Activated CD4-positive, alpha-beta T cell treated with anti-CD3 and anti-CD28 coated beads, Interleukin-2, amount 50 U/mL, for 24 hours (primary cell): ENCODE measurements around the gene SMIM22.
"Not testable (repeated sequence)": the region's sequence is repeated elsewhere in the genome, so short reads cannot be mapped to it uniquely, and the experiment has no call there.

ENCODE experiments used
- DNase-seq, 2 donors: peaks; one replicate each; pipeline ENCODE4 v3.0.0-alpha.2; 2020; ENCODE audit warnings: low read depth in 1 of 2, low spot score in 1 of 2

Gene SMIM22

DNA sequence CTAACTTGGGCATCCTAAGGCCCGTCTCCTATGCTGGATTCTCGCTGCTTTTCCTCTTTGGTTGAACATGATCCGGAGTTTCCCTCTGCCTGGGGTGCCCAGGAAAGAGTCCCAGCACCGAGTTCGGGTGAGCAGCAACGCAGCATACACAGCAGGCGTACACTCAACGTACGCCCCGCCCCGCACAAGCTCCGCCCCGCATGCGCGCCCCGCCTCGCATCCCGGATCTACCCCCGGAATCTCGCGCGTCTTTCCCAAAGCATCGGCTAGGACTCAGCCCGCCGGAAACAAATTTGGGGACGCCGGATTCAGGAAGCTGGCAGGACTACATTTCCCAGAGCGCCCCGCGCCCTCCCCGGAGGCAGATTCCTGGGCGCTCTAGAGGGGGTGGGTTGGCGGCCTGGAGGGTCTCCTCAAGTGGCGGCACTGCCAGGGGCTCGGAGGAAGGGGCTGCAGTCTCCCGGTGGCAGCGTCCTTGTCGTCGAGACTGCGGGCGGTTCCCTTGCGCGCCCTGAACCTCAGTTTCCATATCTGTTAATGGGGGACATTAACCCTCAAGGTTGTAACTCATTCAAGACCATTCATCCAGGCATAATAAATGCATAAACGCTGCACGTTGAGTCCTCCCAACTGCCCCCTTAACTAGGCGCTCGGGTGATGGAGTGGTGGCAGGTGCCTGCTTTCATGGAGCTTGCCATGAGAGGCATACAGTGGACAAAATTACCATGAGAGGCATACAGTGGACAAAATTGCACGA lies 26.4 kb upstream of the SMIM22 start:
- peak; percentile 70 to 84 for DNase-seq

DNA sequence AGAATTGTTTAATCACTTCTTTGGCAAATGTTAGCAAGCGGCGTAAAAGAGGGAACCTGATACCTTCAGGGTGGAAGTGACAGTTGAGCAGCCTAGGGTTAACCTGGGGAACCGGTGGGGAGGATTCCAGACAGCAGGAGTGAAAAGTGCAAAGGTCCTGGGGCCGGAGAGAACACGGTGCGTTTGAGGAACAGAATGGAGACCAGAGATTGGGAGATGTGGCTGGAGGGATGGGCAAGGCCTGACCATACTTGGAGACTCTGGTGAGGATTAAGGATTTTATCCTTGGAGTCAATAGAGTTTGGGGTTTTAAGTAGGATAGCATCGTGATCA lies 25.9 kb upstream of the SMIM22 start:
- DNase-seq, result no peak

- no peak for DNase-seq
Measured at GRCh38 chr16:4771646-4772045, 23.5 kb upstream of the SMIM22 start.

GRCh38 chr16:4772351-4772750 lies 22.8 kb upstream of the SMIM22 start:
- DNase-seq, result no peak

DNA sequence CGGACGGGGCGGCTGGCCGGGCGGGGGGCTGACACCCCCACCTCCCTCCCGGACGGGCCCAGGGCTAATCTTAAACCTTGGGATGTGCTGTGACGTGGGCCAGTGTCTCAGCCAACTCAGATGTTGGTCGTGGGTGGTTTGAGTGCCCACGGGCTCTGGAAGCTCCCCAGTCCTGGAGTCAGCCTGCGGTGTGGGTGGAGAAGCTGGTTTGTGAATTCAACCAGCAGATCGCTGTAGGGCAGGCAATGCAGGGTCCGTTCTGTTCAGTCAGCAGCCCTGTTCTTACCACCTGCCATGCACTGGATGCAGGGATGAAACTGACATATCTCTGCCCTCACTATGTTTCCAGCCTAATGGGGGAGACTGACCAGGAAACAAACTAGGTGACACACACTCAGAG lies 20.2 kb upstream of the SMIM22 start:
- DNase-seq, result no peak

- no peak for DNase-seq
Measured at GRCh38 chr16:4776141-4776705, 18.9 kb upstream of the SMIM22 start.

GRCh38 chr16:4777339-4778049 lies 17.7 kb upstream of the SMIM22 start:
- no peak for DNase-seq

- no peak for DNase-seq
Measured at GRCh38 chr16:4778050-4778392, 17.1 kb upstream of the SMIM22 start.

GRCh38 chr16:4780235-4780634 lies 14.9 kb upstream of the SMIM22 start:
- no peak for DNase-seq

GRCh38 chr16:4783251-4783950 lies 11.8 kb upstream of the SMIM22 start:
- no peak for DNase-seq

GRCh38 chr16:4783951-4784336 lies 11.2 kb upstream of the SMIM22 start:
- DNase-seq, result no peak

DNA sequence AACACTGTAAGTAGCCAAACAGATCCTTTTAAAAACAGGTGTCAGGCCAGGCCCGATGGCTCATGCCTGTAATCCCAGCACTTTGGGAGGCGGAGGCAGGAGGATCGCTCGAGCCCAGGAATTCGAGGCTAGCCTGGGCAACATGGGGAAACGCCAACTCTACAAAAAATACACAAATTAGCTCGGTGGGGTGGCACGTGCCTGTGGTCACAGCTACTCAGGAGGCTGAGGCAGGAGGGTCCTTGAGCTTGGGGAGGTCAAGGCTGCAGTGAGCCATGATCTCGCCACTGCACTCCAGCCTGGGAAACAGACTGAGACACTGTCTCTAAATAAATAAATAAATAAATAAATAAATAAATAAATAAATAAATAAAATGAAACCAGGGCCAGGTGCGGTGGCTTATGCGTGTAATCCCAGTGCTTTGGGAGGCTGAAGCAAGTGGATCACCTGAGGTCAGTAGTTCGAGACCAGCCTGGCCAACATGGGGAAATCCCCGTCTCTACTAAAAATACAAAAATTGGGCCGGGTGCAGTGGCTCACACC lies 10.7 kb upstream of the SMIM22 start:
- not testable (repeated sequence) for DNase-seq

GRCh38 chr16:4785758-4786433 lies 9.3 kb upstream of the SMIM22 start:
- no peak for DNase-seq

DNA sequence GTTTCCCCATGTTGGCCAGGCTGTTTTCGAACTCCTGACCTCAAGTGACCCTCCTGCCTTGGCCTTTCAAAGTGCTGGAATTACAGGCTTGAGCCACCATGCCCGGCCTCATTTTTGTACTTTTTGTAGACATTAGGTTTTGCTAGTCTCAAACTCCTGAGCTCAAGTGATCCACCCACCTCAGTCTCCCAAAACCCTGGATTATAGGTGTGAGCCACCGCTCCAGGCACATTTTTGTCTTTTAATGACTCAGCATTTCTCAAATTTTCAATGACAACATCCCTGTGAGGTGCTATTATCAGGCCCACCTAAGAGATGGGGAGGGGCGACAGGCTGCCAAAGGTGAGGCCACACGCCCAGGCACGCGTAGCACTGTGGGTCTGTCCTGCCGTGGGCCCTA lies 8.1 kb upstream of the SMIM22 start:
- DNase-seq, result no peak

GRCh38 chr16:4787627-4788482 lies 7.3 kb upstream of the SMIM22 start, which contains the start of gene SEPTIN12:
Gene SEPTIN12 (minus strand): TSS chr16:4788345. CDS start chr16:4787645, 700 bp downstream.
- DNase-seq, result no peak

DNA sequence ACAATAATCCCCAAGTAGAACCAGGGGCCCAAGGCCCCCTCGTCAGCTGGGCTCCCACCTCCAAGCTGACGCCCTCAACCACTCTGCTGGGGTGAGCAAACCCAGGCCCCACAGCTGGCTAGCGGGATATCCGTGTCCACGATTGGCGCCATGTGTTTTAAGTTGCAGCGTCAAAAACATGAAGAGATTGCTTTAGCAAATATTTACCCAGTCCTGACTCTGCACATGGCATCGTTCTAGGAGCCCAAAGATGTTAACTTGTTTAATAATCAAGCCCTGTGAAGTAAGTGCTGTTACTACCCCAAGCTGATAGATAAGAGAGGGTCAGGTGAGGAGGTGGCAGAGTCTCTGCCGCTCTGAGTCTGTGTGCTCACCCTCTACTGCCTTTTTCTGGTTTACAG lies 6.7 kb upstream of the SMIM22 start:
- DNase-seq, result no peak

- DNase-seq, result no peak
Measured at GRCh38 chr16:4788910-4789309, 6.3 kb upstream of the SMIM22 start.

- no peak for DNase-seq
Measured at GRCh38 chr16:4790261-4790660, 4.9 kb upstream of the SMIM22 start.

- DNase-seq, result no peak
Measured at GRCh38 chr16:4790871-4791270, 4.3 kb upstream of the SMIM22 start.

DNA sequence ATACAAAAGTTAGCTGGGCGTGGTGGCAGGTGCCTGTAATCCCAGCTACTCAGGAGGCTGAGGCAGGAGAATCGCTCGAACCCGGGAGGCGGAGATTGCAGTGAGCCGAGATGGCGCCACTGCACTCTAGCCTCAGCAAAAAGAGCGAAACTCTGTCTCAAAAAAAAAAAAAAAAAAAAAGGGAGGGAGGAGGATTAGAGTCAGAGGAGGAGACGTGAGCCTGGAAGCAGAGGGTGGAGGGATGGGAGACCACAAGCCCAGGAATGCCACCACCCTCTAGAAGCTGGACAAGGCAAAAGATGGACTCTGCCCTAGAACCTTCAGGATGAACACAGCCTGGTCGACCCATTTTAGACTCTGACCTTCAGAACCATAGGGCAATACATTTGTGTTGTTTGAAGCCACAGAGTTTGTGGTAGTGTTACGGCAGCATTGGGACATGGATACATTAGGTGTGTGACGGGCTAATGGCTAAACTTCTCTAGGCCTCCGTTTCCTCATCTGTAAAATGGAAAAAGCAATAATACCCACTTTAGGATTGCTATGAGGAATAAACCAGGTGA lies 2.1 kb upstream of the SMIM22 start:
- no peak for DNase-seq
